A673 (cell line): ENCODE measurements around the gene TMEM178B. TPM values are rescaled to one million over a fixed set of nuclear protein-coding genes. Genes with fewer than 3 reads are reported as not detected.

Experiments
- BruUV-seq: library from RNA; stranded (reverse); fragments of 400-500 nt; replicated peaks from 2 replicates; lab custom pipeline; 2021; lab: Mats Ljungman, UMichigan
- CTCF ChIA-PET: fragments of 300-600 bp; sonication (Branson Sonifier 250); formaldehyde crosslinking; loops from one replicate; lab custom pipeline; 2022; ENCODE audit warnings: antibody characterized with exemption; lab: Charles Lee
- POLR2A ChIA-PET: fragments of 300-600 bp; sonication (Branson Sonifier 250); formaldehyde crosslinking; loops from one replicate; lab custom pipeline; 2022; ENCODE audit warnings: antibody characterized with exemption; ENCODE audit not compliant: low non-redundant PET; lab: Charles Lee
- DNase-seq: peaks from one replicate; pipeline ENCODE4 v3.0.0-alpha.2; 2015; ENCODE audit warnings: low spot score
- H3K27ac ChIP-seq: fragments of 200-600 bp; sonication (generic); 2 replicates; pipeline ENCODE4 v1.5.1; 2016; ENCODE audit warnings: mixed run types, low read depth, mild to moderate bottlenecking, mixed read lengths, antibody characterized with exemption, low read length; ENCODE audit not compliant: poor library complexity, severe bottlenecking
- H3K27me3 ChIP-seq: fragments of 200-600 bp; sonication (generic); replicated peaks from 2 replicates; pipeline ENCODE4 v1.6.1; 2017; ENCODE audit warnings: mixed run types, low read depth, mild to moderate bottlenecking, mixed read lengths, antibody characterized with exemption, low read length; ENCODE audit not compliant: insufficient read depth, poor library complexity
- H3K36me3 ChIP-seq: fragments of 200-600 bp; sonication (generic); 2 replicates; pipeline ENCODE4 v1.6.1; 2016; ENCODE audit warnings: mixed run types, mild to moderate bottlenecking, mixed read lengths, antibody characterized with exemption, low read length; ENCODE audit not compliant: insufficient read depth, poor library complexity, severe bottlenecking
- H3K4me1 ChIP-seq: fragments of 200-600 bp; sonication (generic); 2 replicates; pipeline ENCODE4 v1.6.1; 2017; ENCODE audit warnings: mixed run types, mild to moderate bottlenecking, mixed read lengths, antibody characterized with exemption, low read length; ENCODE audit not compliant: insufficient read depth, poor library complexity, severe bottlenecking
- H3K4me3 ChIP-seq: fragments of 200-600 bp; sonication (generic); 2 replicates; pipeline ENCODE4 v1.5.1; 2016; ENCODE audit warnings: low read depth, mixed run types, mild to moderate bottlenecking, mixed read lengths, low read length; ENCODE audit not compliant: poor library complexity, severe bottlenecking
- H3K9me3 ChIP-seq: fragments of 200-600 bp; sonication (generic); 2 replicates; pipeline ENCODE4 v1.6.1; 2016; ENCODE audit warnings: mixed run types, low read depth, mild to moderate bottlenecking, mixed read lengths, antibody characterized with exemption, low read length; ENCODE audit not compliant: poor library complexity, severe bottlenecking
- CTCF ChIP-seq: fragments of 300-800, 200-600 bp; sonication (generic); conservative IDR thresholded peaks from 2 replicates; pipeline ENCODE4 v1.5.1; 2017; ENCODE audit warnings: low read depth, mild to moderate bottlenecking, antibody characterized with exemption, low read length, moderate library complexity, mixed read lengths
- EZH2 ChIP-seq: fragments of 200-600 bp; sonication (generic); IDR thresholded peaks from 2 replicates; pipeline ENCODE4 v1.6.1; 2017; ENCODE audit warnings: borderline replicate concordance, low read depth, mild to moderate bottlenecking, mixed read lengths, antibody characterized with exemption, low read length; ENCODE audit not compliant: poor library complexity, severe bottlenecking
- intact Hi-C: fragments of 100-400 bp; cut with micrococcal nuclease; formaldehyde crosslinking; loops from one replicate; pipeline ENCODE4 v1.10.0; 2022; ENCODE audit not compliant: unreplicated experiment
- total RNA-seq: library from RNA; stranded (reverse); gene quantifications from 2 replicates; pipeline ENCODE4 v1.2.3, GENCODE V29; 2021

Gene TMEM178B
- total RNA-seq, 1 experiment from 2014 or later: 2.8 TPM

- CTCF ChIA-PET: no interaction called here
- no peak overlapping the region for H3K4me3 ChIP-seq
- no peaks in the 10 kb centered on the region for H3K27me3 ChIP-seq
- DNase-seq: no peak
- no peaks in the 10 kb centered on the region for H3K4me1 ChIP-seq
- POLR2A ChIA-PET: no interaction called here
- no peak overlapping the region for H3K27ac ChIP-seq
- intact Hi-C loops: no loop called here
- no peaks in the 10 kb centered on the region for H3K9me3 ChIP-seq
- BruUV-seq: no TSS peak
- TF ChIP-seq EZH2 (no peak), CTCF (no peak)
- H3K36me3 ChIP-seq: no peaks in the 10 kb centered on the region
Measured at GRCh38 chr7:141415999-141416398, 342.1 kb downstream of the TMEM178B start.

DNA sequence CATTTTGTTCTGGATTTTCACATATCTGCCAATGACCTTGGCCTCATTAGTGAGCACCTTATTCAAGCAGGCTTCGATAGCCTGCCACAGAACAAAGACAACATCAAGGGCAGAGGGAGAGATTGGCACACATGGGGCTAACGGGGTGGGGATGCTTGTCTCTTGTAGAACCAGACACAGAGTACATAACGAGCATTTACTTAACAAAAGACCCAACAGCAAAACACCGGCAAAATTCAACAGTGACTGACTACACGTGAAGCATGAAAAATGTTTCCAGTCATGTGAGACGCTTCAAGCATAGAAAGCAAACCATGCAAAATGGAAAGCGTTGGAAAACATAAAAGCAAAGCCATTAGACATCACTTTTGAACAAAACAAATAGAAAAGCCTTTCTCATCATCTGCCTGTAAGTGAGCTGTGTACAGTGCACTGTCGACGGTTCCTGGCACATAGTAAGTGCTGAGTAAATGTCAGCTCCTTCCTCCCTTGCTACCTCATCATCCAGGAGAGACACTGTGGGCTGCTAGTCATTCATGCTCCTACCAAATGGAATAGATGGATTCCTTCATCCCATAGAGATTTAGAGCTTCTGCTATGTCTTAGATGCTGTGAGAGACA, 342.9 kb downstream of the TMEM178B start:
- intact Hi-C loops: no loop called here
- Histone ChIP-seq H3K27ac (no peak overlapping the region), H3K27me3 (no peaks in the 10 kb centered on the region), H3K9me3 (no peaks in the 10 kb centered on the region), H3K4me3 (no peak overlapping the region), H3K36me3 (no peaks in the 10 kb centered on the region), H3K4me1 (no peaks in the 10 kb centered on the region)
- no TSS peak for BruUV-seq
- POLR2A ChIA-PET: no interaction called here
- no peak for DNase-seq
- CTCF ChIA-PET: no interaction called here
- no peak for TF ChIP-seq CTCF
- no peak for TF ChIP-seq EZH2

- POLR2A ChIA-PET: no interaction called here
- H3K36me3 ChIP-seq: no peaks in the 10 kb centered on the region
- H3K4me1 ChIP-seq: no peaks in the 10 kb centered on the region
- CTCF ChIA-PET: no interaction called here
- no peak overlapping the region for H3K4me3 ChIP-seq
- intact Hi-C loops: no loop called here
- no peak overlapping the region for H3K27ac ChIP-seq
- no peak for DNase-seq
- H3K9me3 ChIP-seq: no peaks in the 10 kb centered on the region
- no peaks in the 10 kb centered on the region for H3K27me3 ChIP-seq
- no TSS peak for BruUV-seq
- no peak for TF ChIP-seq EZH2
- no peak for TF ChIP-seq CTCF
Measured at GRCh38 chr7:141417506-141417905, 343.6 kb downstream of the TMEM178B start.
